NCI-H2227 treated with DMSO at 0.1 percent for 48 hours (cell line): Measurements from ENCODE around the gene RNF151.
A peak's percentile ranks its signal among the peaks of the same experiment; 100 is the strongest.

Source experiments
- DNase-seq: peaks from one replicate; lab custom pipeline; 2025; lab: John Stamatoyannopoulos, UW

RNF151 gene

GRCh38 chr16:1991588-1991947 lies 24.9 kb downstream of the RNF151 start:
- DNase-seq = no peak

- no peak for DNase-seq
Observed at GRCh38 chr16:1991948-1992703, 25.5 kb downstream of the RNF151 start.

- DNase-seq = no peak
Observed at GRCh38 chr16:1992704-1993317, 26.2 kb downstream of the RNF151 start.

- DNase-seq = no peak
Observed at GRCh38 chr16:1993731-1994131, 27.1 kb downstream of the RNF151 start.

GRCh38 chr16:1997494-1998359 lies 31.1 kb downstream of the RNF151 start:
- DNase-seq = no peak

DNA sequence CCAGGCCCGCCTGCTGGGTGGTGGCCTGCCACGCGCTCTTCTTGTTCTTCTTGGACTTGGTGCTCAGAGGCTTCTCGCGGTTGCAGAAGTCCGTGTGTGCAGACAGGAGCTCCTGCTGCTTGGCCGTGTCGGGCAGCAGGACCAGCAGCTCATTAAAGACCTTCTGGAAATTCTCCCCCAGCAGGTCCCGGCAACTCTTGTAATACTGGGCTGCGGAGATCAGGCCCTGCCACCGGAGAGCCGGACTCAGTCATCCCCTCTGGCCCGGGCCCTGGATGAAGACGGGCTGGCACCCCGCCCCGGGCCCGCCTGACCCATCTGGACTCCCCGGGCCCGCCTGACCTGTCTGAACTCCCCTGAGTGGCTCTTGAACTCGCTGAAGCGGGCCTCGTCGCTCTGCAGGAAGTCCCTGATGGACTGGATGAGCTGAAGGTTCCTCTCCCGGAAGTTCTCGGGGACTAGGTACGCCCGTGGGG lies 31.7 kb downstream of the RNF151 start:
- DNase-seq = no peak

DNA sequence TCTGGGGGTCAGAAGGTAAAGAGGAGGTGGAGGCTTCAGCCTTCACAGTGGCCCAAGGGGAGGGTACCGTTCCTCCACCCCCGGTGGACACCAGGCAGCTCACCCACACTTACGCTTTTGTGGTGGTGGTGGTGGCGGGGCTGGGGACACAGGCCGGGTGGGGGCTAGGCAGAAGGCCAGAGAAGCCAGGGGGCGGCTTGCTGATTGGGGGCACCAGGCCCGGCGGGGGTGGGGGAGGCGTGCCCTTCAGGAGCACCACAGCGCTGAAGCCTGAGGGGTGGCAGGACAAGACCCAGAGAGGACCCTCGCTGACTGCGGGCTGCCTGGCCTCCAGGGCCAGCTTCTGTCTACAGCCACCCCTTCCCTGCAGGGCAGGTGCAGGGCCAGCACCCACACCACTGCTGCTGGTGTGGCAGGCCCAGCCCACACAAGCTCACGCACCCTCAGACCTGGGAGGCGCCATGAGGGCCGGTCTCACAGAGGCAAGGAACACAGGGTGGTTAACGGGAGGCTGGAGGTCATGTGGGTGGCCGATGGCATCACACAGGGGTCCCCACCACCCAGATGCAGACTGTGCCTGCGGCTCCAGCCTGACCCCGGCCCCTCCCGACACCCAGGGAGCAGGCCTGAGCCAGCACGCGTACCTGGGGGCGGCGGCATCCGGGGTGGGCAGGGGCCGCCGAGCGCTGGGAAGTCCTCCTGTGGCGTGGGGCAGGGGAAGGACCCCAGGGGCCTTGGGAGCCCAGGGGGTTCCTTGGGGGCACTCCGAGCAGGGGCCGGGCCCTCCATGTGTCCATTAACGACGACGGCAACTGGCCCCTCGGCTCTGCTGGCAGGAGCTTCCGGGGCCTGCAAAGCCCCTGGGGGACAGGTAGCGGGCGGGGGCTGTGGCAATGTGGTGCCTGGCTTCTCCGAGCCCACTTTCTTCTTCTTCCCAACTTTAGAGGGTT lies 32.5 kb downstream of the RNF151 start:
- DNase-seq = no peak

DNA sequence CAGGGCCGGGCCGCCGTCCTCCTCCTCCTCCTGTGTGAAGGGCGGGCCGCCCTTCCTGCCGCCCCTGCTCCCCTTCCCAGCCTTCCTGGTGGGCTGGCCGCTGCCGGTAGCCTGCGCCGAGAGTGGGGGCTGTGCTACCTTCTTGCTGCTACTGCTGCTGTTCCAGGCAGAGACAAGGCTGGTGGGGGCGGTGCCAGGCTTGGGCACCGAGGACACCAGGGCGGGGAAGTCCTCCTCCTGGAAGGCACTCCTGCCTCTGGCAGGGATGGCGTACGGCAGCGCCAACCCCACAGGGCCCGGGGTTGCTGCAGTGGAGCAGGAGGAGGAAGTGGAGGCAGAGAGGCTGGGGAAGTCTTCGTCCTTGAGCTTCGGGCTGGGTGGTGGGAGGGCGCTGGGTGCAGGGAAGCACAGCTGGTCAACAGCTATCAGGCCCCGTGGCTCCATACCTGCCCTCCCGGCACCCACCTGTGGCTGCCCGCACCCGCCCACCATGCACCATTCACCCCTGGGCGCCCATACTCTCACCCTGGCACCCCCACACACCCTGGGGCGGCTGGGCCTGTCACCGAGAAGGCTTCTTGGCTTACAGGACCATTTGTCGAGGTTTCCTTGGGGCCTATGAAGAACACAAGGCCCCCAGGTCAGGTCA lies 33.3 kb downstream of the RNF151 start:
- no peak for DNase-seq

- DNase-seq = no peak
Observed at GRCh38 chr16:2001035-2001434, 34.4 kb downstream of the RNF151 start.

GRCh38 chr16:2001456-2002355 lies 35.0 kb downstream of the RNF151 start:
- DNase-seq = no peak

DNA sequence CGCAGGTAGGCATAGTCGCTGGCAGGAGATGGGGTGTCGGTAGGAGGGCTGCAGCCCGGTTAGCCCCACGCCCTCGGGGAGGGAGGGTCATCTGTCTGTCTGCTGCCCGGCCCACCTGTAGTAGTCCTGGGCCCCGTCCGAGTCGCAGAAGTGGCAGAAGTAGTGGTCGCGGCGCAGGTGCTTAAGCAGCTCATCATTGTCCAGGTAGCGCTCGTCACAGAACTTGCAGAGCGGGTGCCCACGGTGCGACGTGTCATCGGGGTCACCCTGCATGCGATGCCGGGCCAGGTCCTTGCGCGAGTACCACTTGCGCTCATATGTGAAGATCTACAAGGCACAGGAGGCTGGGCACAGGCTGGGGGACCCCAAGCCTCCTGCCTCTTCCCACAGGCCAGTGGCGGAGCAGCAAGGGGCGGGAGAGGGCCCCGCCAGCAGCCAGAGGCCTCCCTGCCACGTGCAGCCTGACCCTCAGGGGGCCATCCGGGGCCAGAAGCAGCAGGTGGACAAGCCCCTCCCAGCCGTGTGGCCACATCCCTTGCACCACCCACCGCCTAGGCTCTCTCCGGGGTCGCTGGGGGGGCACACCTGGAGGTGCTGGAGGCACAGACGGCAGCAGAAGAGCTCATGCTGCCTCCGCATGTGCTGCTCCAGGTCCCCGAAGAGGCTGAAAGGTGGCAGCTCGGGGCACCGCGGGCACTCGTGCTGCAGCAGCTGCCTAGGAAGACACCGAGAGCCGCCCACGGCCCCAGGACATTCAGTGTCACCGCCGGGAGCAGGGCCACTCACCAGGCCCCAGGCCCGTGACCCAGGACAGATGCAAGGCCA lies 36.0 kb downstream of the RNF151 start:
- no peak for DNase-seq

GRCh38 chr16:2003231-2003826 lies 36.7 kb downstream of the RNF151 start:
- DNase-seq = no peak

GRCh38 chr16:2003827-2004641 lies 37.4 kb downstream of the RNF151 start:
- DNase-seq = peak; percentile 80

DNA sequence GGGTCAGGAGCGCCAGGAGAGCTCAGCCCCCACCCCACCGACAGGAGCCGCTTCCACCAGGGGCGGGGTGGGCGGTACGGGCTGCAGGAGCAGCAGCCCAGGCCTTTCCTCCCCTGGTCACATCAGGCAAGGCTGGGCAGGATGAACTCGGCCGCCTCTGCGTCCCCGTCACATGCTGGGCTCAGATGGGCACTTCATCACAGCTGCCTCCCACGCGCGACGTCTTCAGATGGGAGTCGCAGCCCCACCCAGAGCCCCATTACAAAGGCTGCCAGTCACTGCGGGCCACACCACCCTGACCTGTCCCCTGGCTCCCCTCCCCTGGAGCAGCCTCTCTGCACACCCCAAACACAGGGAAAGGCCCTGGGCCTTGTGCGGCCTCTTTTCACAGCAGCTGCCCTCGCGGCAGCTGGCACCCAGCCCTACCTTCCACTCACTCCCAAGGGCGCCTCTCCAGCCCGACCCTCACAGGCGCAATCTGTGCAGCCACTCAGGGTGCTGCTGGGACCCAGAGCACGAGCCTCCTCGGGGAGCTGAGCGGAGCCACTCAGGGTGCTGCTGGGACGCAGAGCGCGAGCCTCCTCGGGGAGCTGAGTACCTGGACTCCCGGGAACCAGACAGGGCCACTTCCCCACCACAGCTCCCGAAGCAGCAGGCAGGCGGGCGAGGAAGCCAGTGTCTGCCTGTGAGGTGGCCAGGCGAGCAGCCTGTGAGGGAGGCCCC lies 38.3 kb downstream of the RNF151 start:
- DNase-seq = no peak

- DNase-seq = no peak
Observed at GRCh38 chr16:2005646-2006045, 39.0 kb downstream of the RNF151 start.

DNA sequence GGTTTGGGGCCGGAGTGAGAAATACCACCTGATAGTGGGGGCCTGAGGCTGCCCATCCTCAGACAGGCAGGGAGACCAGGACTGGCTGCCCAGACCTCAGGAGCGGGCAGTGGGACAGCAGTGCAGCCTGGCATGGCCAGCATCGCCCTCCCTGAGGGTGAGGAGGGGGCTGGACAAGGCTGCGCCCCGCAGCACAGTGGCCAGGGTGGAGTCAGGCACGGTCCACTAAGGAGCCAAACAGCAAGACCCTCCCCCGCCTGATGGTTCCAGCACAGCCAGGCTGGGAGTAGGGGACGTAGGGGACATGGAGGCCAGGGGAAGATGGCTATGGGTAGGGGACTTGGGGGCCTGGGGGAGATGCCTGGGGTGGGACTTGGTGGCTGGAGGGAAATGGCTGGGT lies 39.7 kb downstream of the RNF151 start:
- no peak for DNase-seq
